ENCODE measurements around the gene C6orf89.

Gene C6orf89

DNA sequence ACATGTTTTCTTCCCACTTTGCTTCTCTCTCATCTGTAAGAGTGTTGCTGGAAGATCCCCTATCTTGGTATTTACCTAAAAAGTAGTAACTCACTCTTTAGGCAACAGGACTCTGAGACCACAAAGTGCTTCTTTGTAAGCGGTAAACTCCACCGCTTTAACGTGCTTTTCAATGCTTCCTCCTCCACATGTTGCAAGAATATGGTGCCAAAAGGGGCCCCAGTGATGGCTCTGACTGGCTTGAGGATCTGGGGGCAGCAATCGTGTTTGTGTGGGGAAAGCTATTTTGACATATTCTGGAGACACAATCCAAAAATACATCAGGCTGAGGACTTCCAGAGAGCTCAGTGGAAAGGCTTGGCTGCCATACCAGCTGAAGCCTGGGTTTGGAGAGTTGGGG is 34.1 kb upstream of the C6orf89 start:
- TF ChIP-seq, protein P1, sequence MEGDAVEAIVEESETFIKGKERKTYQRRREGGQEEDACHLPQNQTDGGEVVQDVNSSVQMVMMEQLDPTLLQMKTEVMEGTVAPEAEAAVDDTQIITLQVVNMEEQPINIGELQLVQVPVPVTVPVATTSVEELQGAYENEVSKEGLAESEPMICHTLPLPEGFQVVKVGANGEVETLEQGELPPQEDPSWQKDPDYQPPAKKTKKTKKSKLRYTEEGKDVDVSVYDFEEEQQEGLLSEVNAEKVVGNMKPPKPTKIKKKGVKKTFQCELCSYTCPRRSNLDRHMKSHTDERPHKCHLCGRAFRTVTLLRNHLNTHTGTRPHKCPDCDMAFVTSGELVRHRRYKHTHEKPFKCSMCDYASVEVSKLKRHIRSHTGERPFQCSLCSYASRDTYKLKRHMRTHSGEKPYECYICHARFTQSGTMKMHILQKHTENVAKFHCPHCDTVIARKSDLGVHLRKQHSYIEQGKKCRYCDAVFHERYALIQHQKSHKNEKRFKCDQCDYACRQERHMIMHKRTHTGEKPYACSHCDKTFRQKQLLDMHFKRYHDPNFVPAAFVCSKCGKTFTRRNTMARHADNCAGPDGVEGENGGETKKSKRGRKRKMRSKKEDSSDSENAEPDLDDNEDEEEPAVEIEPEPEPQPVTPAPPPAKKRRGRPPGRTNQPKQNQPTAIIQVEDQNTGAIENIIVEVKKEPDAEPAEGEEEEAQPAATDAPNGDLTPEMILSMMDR (IDR thresholded peaks at IDR 0.05; ENCODE audit: insufficient read depth, low read length, missing control alignments), result no peak
- no peak for DNase-seq (ENCODE audit: low read depth, low spot score)
- CTCF ChIA-PET, result interaction anchor here (0.7 to 8.3 kb wide), 31 partner anchors 8 to 371 kb away, joined by 3 to 169 read pairs (median 6); partner anchors contain the start of genes C6orf89 and PPIL1
- H3K4me3 ChIP-seq (ENCODE audit: low read depth, low read length), result no peak overlapping the region
- POLR2A ChIA-PET, result no interaction called here

DNA sequence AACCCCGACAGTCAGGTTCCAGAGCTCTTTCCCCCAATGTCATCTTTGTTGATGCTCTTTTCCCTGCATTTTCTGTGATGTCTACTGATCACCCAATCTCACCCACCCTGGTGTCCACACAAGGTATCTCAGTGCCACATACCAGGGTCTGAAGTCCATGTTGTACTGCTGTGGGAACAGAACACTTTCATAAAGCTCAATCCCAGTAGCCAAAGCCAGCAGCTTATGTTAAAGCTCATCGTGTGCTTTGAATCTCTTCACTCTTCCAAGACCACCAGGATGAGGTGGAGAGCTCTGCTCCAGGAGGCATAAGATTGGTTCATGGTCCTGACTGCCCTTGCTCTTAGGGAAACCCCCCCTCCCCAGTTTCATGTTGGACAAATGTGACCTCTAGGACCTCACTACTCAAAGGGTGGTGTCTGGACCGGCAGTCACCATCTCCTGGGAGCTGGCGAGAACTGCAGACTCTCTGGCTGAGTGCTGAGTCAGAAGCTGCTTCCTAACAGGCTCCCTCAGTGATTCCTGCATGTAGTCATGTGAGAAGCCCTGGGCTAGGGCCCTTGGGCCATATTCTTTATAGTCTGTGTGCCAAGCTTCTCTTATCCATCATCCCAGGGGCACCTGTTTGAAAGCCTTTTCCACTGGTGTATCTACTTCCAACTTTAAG is 33.1 kb upstream of the C6orf89 start:
- ChIA-PET CTCF (interaction anchor here (0.7 to 8.3 kb wide), 25 partner anchors 7 to 237 kb away, joined by 3 to 169 read pairs (median 8); partner anchors contain the start of genes C6orf89 and PPIL1), POLR2A (interaction anchor here (1.1 kb wide), 2 partner anchors 21 to 22 kb away, joined by 3 to 5 read pairs; partner anchors contain the start of gene PPIL1)
- TF ChIP-seq, protein P1 (IDR thresholded peaks at IDR 0.05; ENCODE audit: insufficient read depth, low read length, missing control alignments), result no peak
- peak; percentile 28 for DNase-seq (ENCODE audit: low read depth, low spot score)
- no peak overlapping the region for H3K4me3 ChIP-seq (ENCODE audit: low read depth, low read length)

DNA sequence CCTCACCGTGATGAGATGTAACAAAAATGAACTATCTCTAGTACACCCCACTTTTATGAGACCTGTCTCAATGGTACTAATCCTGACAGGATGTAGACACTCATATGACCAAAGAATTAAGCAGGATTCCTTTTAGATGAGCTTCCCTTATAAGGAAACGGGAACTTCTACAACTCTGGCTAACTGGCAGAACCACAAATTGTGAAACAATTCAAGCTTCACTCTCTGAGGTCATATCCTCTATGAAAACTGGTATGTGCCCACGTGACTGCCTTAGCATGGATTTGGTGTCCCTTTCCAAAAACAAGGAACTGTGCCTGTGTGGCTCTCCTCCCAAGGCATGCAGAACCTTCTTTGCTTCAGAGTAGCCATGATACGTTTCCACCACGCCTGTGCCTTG is 32.4 kb upstream of the C6orf89 start:
- no peak overlapping the region for H3K4me3 ChIP-seq (ENCODE audit: low read depth, low read length)
- peak; percentile 66 for DNase-seq (ENCODE audit: low read depth, low spot score)
- TF ChIP-seq, protein P1 (IDR thresholded peaks at IDR 0.05; ENCODE audit: insufficient read depth, low read length, missing control alignments), result no peak
- ChIA-PET POLR2A (interaction anchor here (1.1 kb wide), 1 partner anchor 22 kb away, joined by 3 read pairs; no protein-coding TSS in a partner anchor), CTCF (interaction anchor here (1.1 to 8.3 kb wide), 18 partner anchors 7 to 230 kb away, joined by 3 to 169 read pairs (median 16); partner anchors contain the start of genes C6orf89 and PPIL1)

DNA sequence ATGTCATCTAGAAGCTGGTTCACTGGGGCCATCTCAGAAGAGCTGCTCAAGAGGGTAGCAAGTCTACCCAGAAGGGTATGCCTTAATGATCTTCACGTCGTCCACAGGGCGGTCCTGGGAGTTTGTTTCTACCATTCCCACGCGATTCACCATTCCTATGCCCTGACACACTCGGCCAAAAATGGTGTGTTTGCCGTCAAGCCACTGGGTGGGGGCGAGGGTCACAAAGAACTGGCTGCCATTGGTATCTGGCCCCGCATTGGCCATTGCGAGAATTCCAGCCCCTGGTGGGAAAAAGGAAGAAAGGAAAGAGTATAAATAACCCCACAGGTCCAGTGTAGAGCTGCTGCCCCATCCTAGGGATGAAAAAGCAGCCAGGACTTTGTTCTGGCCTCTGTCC is 30.0 kb upstream of the C6orf89 start:
- no peak for DNase-seq (ENCODE audit: low read depth, low spot score)
- CTCF ChIA-PET, result interaction anchor here (0.9 to 1.7 kb wide), 2 partner anchors 10 to 96 kb away, joined by 3 to 4 read pairs; no protein-coding TSS in a partner anchor
- POLR2A ChIA-PET, result interaction anchor here (1.0 kb wide), 1 partner anchor 19 kb away, joined by 4 read pairs; the partner anchor contains the start of gene PPIL1
- H3K4me3 ChIP-seq (ENCODE audit: low read depth, low read length), result no peak overlapping the region
- TF ChIP-seq, protein P1 (IDR thresholded peaks at IDR 0.05; ENCODE audit: insufficient read depth, low read length, missing control alignments), result no peak

DNA sequence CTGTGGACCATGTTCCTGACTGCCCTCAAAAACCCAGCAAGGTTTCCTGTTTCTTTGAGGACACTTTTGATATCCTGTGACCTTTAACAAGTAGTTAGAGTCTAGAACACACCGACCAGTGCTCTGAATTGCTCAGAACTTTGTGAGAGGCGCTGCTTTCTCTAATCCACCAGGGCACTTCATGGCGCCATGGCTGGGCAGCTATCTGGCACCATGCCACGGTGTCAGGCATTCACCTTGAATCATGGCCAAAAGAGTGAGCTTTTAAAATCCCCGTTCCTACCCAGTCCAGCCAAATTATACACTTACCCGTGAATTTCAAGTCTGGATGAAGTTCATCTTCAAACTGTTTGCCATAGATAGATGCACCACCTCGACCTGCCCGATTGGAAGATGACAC is 29.5 kb upstream of the C6orf89 start:
- POLR2A ChIA-PET, result interaction anchor here (1.0 kb wide), 1 partner anchor 18 kb away, joined by 4 read pairs; the partner anchor contains the start of gene PPIL1
- CTCF ChIA-PET, result interaction anchor here (0.9 to 1.7 kb wide), 3 partner anchors 9 to 97 kb away, joined by 3 to 9 read pairs (median 4); partner anchors contain the start of gene C6orf89
- TF ChIP-seq, protein P1 (IDR thresholded peaks at IDR 0.05; ENCODE audit: insufficient read depth, low read length, missing control alignments), result no peak
- DNase-seq (ENCODE audit: low read depth, low spot score), result no peak
- no peak overlapping the region for H3K4me3 ChIP-seq (ENCODE audit: low read depth, low read length)

DNA sequence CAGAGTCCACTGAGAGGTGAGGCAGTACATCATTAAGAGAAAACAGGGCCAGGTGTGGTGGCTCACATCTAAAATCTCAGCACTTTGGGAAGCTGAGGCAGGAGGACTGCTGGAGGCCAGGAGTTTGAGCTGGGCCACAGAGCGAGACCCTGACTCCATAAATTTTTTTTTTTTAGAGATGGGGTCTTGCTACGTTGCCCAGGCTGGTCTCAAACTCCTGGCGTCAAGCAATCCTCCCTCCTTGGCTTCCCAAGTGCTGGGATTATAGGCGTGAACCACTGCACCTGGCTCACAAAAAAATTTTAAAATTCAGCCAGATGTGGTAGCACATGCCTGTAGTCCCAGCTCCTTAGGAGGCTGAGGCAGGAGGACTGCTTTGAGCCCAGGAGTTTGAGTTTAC is 28.4 kb upstream of the C6orf89 start:
- ChIA-PET CTCF (interaction anchor here (1.3 to 1.7 kb wide), 4 partner anchors 9 to 28 kb away, joined by 3 to 9 read pairs (median 4); partner anchors contain the start of gene C6orf89), POLR2A (interaction anchor here (1.1 kb wide), 1 partner anchor 17 kb away, joined by 3 read pairs; the partner anchor contains the start of gene PPIL1)
- DNase-seq (ENCODE audit: low read depth, low spot score), result no peak
- H3K4me3 ChIP-seq (ENCODE audit: low read depth, low read length), result no peak overlapping the region
- TF ChIP-seq, protein P1 (IDR thresholded peaks at IDR 0.05; ENCODE audit: insufficient read depth, low read length, missing control alignments), result no peak
